Ishikawa (cell line): ENCODE data around the gene CNN2.

Experiments
- CREB1 ChIP-seq: IDR thresholded peaks from 2 replicates; pipeline ENCODE4 v1.6.1; 2012; ENCODE audit warnings: low read depth
- EGR1 ChIP-seq: IDR thresholded peaks from 2 replicates; pipeline ENCODE4 v1.6.1; 2012
- EP300 ChIP-seq: IDR thresholded peaks from 2 replicates; pipeline ENCODE4 v1.6.1; 2012; ENCODE audit warnings: borderline replicate concordance
- FOXM1 ChIP-seq: IDR thresholded peaks from 2 replicates; pipeline ENCODE4 v1.6.1; 2012; ENCODE audit warnings: low read depth, borderline replicate concordance
- RAD21 ChIP-seq: IDR thresholded peaks from 2 replicates; pipeline ENCODE4 v1.6.1; 2012; ENCODE audit warnings: low read depth
- TAF1 ChIP-seq: IDR thresholded peaks from 2 replicates; pipeline ENCODE4 v1.6.1; 2012; ENCODE audit warnings: low read depth, mild to moderate bottlenecking
- TF ChIP-seq, protein P1 (sequence below): IDR thresholded peaks from 2 replicates; pipeline ENCODE4 v1.6.1; 2012; ENCODE audit warnings: low read depth, mild to moderate bottlenecking

DNA sequence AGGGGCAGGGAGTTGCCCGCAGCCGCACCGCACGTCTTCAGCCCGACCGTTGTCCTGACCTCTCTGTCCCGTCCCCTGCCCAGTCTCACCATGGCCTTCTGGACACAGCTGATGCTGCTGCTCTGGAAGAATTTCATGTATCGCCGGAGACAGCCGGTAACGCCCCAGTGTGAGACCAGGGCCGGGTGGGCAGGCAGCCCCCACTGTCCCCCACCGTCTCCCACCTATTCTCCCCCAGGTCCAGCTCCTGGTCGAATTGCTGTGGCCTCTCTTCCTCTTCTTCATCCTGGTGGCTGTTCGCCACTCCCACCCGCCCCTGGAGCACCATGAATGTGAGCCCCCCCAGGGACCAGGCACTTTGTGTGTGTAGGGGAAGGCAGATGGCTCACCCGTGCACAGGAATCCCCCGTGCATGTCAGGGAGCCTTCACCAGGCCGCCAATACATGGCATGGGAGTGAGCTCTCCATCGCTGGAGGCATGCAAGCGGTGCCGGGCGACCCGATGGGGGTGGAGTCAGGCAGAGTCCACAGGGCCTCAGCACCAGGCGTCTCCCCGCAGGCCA, 14.9 kb downstream of the CNN2 start:
- TF ChIP-seq EP300 = no peak
- no peak for TF ChIP-seq RAD21
- TF ChIP-seq EGR1 = no peak
- TF ChIP-seq, protein P1, sequence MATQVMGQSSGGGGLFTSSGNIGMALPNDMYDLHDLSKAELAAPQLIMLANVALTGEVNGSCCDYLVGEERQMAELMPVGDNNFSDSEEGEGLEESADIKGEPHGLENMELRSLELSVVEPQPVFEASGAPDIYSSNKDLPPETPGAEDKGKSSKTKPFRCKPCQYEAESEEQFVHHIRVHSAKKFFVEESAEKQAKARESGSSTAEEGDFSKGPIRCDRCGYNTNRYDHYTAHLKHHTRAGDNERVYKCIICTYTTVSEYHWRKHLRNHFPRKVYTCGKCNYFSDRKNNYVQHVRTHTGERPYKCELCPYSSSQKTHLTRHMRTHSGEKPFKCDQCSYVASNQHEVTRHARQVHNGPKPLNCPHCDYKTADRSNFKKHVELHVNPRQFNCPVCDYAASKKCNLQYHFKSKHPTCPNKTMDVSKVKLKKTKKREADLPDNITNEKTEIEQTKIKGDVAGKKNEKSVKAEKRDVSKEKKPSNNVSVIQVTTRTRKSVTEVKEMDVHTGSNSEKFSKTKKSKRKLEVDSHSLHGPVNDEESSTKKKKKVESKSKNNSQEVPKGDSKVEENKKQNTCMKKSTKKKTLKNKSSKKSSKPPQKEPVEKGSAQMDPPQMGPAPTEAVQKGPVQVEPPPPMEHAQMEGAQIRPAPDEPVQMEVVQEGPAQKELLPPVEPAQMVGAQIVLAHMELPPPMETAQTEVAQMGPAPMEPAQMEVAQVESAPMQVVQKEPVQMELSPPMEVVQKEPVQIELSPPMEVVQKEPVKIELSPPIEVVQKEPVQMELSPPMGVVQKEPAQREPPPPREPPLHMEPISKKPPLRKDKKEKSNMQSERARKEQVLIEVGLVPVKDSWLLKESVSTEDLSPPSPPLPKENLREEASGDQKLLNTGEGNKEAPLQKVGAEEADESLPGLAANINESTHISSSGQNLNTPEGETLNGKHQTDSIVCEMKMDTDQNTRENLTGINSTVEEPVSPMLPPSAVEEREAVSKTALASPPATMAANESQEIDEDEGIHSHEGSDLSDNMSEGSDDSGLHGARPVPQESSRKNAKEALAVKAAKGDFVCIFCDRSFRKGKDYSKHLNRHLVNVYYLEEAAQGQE = no peak
- TF ChIP-seq CREB1 = no peak
- TF ChIP-seq TAF1 = no peak
- TF ChIP-seq FOXM1 = no peak
